MM.1S (cell line): ENCODE measurements around the gene PAK4.

Source experiments
- DNase-seq: peaks from one replicate; pipeline ENCODE4 v3.0.0-alpha.2; 2015
- H2AFZ ChIP-seq: fragments of 300-600 bp; sonication (generic); 2 replicates; pipeline ENCODE4 v1.6.0; 2016; ENCODE audit warnings: antibody characterized with exemption, low read length
- H3F3A ChIP-seq: fragments of 300-600 bp; sonication (generic); 2 replicates; pipeline ENCODE4 v1.6.1; 2016; ENCODE audit warnings: mild to moderate bottlenecking, antibody characterized with exemption, low read length, moderate library complexity, mixed read lengths; ENCODE audit not compliant: insufficient read depth
- H3K27ac ChIP-seq: fragments of 300-600 bp; sonication (generic); 2 replicates; pipeline ENCODE4 v1.5.1; 2016; ENCODE audit warnings: mild to moderate bottlenecking, low read length
- H3K27me3 ChIP-seq: fragments of 300-600 bp; sonication (generic); replicated peaks from 2 replicates; pipeline ENCODE4 v1.6.0; 2016; ENCODE audit warnings: low read length; ENCODE audit not compliant: insufficient read depth
- H3K36me3 ChIP-seq: fragments of 300-600 bp; sonication (generic); replicated peaks from 2 replicates; pipeline ENCODE4 v1.6.1; 2016; ENCODE audit warnings: mild to moderate bottlenecking, low read length, mixed read lengths; ENCODE audit not compliant: insufficient read depth
- H3K4me1 ChIP-seq: fragments of 300-600 bp; sonication (generic); 2 replicates; pipeline ENCODE4 v1.6.1; 2016; ENCODE audit warnings: low read length, mixed read lengths
- H3K4me2 ChIP-seq: fragments of 300-600 bp; sonication (generic); 2 replicates; pipeline ENCODE4 v1.6.0; 2016; ENCODE audit warnings: low read depth, low read length
- H3K4me3 ChIP-seq: fragments of 300-600 bp; sonication (generic); 2 replicates; pipeline ENCODE4 v1.5.1; 2016; ENCODE audit warnings: low read length, mixed read lengths
- H3K79me2 ChIP-seq: fragments of 300-600 bp; sonication (generic); 2 replicates; pipeline ENCODE4 v1.6.1; 2016; ENCODE audit warnings: mixed run types, low read length, mixed read lengths
- H3K9ac ChIP-seq: fragments of 300-600 bp; sonication (generic); 2 replicates; pipeline ENCODE4 v1.6.1; 2016; ENCODE audit warnings: low read length, mixed read lengths
- H3K9me2 ChIP-seq: fragments of 300-600 bp; sonication (generic); replicated peaks from 2 replicates; pipeline ENCODE4 v1.6.1; 2016; ENCODE audit warnings: mild to moderate bottlenecking, low read length, mixed read lengths; ENCODE audit not compliant: insufficient read depth
- H3K9me3 ChIP-seq: fragments of 300-600 bp; sonication (generic); replicated peaks from 2 replicates; pipeline ENCODE4 v1.6.1; 2016; ENCODE audit warnings: mild to moderate bottlenecking, low read length, mixed read lengths; ENCODE audit not compliant: insufficient read depth
- H4K20me1 ChIP-seq: fragments of 300-600 bp; sonication (generic); 2 replicates; pipeline ENCODE4 v1.6.1; 2016; ENCODE audit warnings: mild to moderate bottlenecking, low read length, moderate library complexity, mixed read lengths; ENCODE audit not compliant: insufficient read depth
- CTCF ChIP-seq: fragments of 300-600 bp; sonication (generic); IDR thresholded peaks from 2 replicates; pipeline ENCODE4 v1.5.1; 2016; ENCODE audit warnings: antibody characterized with exemption, low read length, mixed read lengths
- EZH2 ChIP-seq: fragments of 300-600 bp; sonication (generic); optimal IDR thresholded peaks from 2 replicates; pipeline ENCODE3; 2017; ENCODE audit warnings: low read depth, mild to moderate bottlenecking, antibody characterized with exemption, low read length, mixed read lengths
- EZH2phosphoT487 ChIP-seq: fragments of 300-600 bp; sonication (generic); IDR thresholded peaks from 2 replicates; pipeline ENCODE4 v1.6.1; 2018; ENCODE audit warnings: antibody characterized with exemption, low read length

The PAK4 gene

DNA sequence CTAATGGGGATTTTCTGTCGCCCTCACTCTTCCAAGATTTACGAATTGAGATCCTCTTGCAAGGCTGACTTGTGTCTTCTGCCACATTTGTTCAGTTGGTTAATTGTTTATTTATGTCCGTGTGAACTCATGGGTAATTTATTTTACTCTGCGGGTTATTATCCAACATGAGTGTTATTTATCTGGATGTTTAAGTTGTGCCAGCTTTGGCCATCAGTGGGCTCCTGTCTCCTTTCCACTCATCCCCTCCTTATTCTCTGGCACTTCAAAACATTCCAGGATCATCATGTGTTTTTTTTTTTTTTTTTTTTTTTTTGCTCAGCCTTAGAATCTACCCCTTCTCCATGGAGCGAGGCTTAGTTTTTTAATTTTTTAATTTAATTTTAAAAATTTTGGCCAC lies 22.4 kb upstream of the PAK4 start:
- no peak overlapping the region for H3K4me3 ChIP-seq
- H3K9me2 ChIP-seq, result no peaks in the 10 kb centered on the region
- H3K4me1 ChIP-seq, result no peaks in the 10 kb centered on the region
- no peaks in the 10 kb centered on the region for H3K36me3 ChIP-seq
- no peak for DNase-seq
- H3K9ac ChIP-seq, result no peak overlapping the region
- no peaks in the 10 kb centered on the region for H3F3A ChIP-seq
- H3K27ac ChIP-seq, result no peak overlapping the region
- no peaks in the 10 kb centered on the region for H3K9me3 ChIP-seq
- TF ChIP-seq CTCF (no peak), EZH2phosphoT487 (no peak), EZH2 (no peak)
- H3K79me2 ChIP-seq, result no peaks in the 10 kb centered on the region
- H3K4me2 ChIP-seq, result no peak overlapping the region
- no peak overlapping the region for H2AFZ ChIP-seq
- H4K20me1 ChIP-seq, result no peaks in the 10 kb centered on the region
- H3K27me3 ChIP-seq, result peaks cover 74% of the 10 kb centered on the region

DNA sequence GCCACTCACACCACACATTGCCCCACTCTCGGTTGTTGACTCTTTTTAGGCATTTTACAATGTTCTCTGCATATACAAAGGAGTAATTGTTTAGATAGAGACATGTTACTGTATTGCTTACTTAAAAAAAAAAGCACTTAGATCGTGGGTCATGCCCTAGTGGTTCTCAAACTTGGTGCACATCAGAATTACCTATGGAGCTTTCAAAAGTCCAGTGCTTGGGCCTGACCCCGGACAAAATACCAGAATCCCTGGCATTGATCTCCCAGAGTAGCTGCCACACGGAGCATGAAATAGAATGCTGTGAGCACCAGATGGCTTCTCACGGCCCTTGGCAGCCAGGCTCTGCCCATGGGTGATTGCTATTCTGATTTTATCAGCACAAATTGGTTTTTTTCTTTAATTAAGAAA lies 21.4 kb upstream of the PAK4 start:
- Histone ChIP-seq H3K9me2 (no peaks in the 10 kb centered on the region), H3K79me2 (no peaks in the 10 kb centered on the region), H3K36me3 (no peaks in the 10 kb centered on the region), H3K9me3 (no peaks in the 10 kb centered on the region), H3K4me3 (no peak overlapping the region), H3K4me1 (no peaks in the 10 kb centered on the region), H2AFZ (no peak overlapping the region), H3K27me3 (peaks cover 72% of the 10 kb centered on the region), H3K27ac (no peak overlapping the region), H3K4me2 (no peak overlapping the region), H3F3A (no peaks in the 10 kb centered on the region), H4K20me1 (no peaks in the 10 kb centered on the region), H3K9ac (no peak overlapping the region)
- no peak for DNase-seq
- TF ChIP-seq EZH2phosphoT487, result no peak

DNA sequence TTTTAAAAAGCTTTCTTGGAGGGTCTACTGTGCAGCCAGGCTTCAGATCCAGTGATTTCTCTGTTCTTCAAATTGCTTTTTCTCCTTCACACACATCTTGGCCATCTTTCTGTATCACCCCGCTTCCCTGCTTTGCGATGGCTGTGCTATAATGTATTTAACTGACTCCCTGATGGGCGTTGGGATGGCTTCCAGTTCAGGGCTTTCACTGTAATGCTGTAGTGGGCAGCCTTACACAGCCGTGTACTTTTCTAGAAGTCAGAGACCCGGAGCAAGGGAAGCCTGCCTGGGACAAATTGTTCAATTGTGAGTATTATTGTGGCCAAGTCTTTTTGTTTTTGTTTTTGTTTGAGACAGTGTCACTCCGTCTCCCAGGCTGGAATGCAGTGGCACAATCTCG lies 19.4 kb upstream of the PAK4 start:
- H3K9me3 ChIP-seq, result no peaks in the 10 kb centered on the region
- no peak for DNase-seq
- peaks cover 57% of the 10 kb centered on the region for H3K27me3 ChIP-seq
- H4K20me1 ChIP-seq, result no peaks in the 10 kb centered on the region
- H3K9ac ChIP-seq, result no peak overlapping the region
- no peaks in the 10 kb centered on the region for H3K36me3 ChIP-seq
- no peaks in the 10 kb centered on the region for H3F3A ChIP-seq
- no peak overlapping the region for H3K4me3 ChIP-seq
- no peak overlapping the region for H3K4me2 ChIP-seq
- H3K9me2 ChIP-seq, result no peaks in the 10 kb centered on the region
- no peak overlapping the region for H2AFZ ChIP-seq
- no peaks in the 10 kb centered on the region for H3K4me1 ChIP-seq
- TF ChIP-seq CTCF, result no peak
- no peak for TF ChIP-seq EZH2
- TF ChIP-seq EZH2phosphoT487, result no peak
- H3K27ac ChIP-seq, result no peak overlapping the region
- no peaks in the 10 kb centered on the region for H3K79me2 ChIP-seq

DNA sequence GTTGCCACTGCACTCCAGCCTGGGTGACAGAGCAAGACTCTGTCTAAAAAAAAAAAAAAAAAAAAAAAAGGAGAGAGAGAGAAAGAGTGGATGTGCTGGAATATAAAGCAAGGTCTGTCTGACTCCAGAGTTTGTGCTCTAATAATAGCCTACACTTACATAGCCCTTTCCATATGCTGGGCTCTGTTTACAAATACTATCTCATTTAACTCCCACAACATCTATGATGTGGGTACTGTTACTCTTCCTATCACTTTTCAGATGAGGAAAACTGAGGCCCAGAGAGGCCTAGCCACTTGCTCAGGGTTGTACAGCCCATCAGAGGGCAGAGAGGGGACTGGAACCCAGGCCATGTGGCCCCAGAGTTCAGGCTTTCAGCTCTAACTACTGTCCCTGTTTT lies 15.9 kb upstream of the PAK4 start:
- no peaks in the 10 kb centered on the region for H3K79me2 ChIP-seq
- H3K4me2 ChIP-seq, result no peak overlapping the region
- H3K9ac ChIP-seq, result no peak overlapping the region
- no peaks in the 10 kb centered on the region for H3F3A ChIP-seq
- H3K9me3 ChIP-seq, result no peaks in the 10 kb centered on the region
- H2AFZ ChIP-seq, result no peak overlapping the region
- H4K20me1 ChIP-seq, result no peaks in the 10 kb centered on the region
- no peak overlapping the region for H3K4me3 ChIP-seq
- H3K9me2 ChIP-seq, result no peaks in the 10 kb centered on the region
- no peaks in the 10 kb centered on the region for H3K4me1 ChIP-seq
- H3K27me3 ChIP-seq, result peaks cover 40% of the 10 kb centered on the region
- H3K27ac ChIP-seq, result no peak overlapping the region
- no peak for TF ChIP-seq EZH2phosphoT487
- TF ChIP-seq CTCF, result no peak
- no peak for TF ChIP-seq EZH2
- DNase-seq, result no peak
- no peaks in the 10 kb centered on the region for H3K36me3 ChIP-seq
